OCI-LY7 (cell line): ENCODE data around the gene EI24. TPM values are rescaled to one million over a fixed set of nuclear protein-coding genes. Genes with fewer than 3 reads are reported as not detected.

ENCODE experiments used
- BruUV-seq: library from RNA; stranded (reverse); fragments of 400-500 nt; replicated peaks from 2 replicates; lab custom pipeline; 2021; lab: Mats Ljungman, UMichigan
- CTCF ChIA-PET: fragments of 300-600 bp; sonication (Branson Sonifier 250); formaldehyde crosslinking; loops from one replicate; lab custom pipeline; 2022; ENCODE audit warnings: antibody characterized with exemption; ENCODE audit not compliant: unreplicated experiment; lab: Charles Lee
- POLR2A ChIA-PET: fragments of 300-600 bp; sonication (Branson Sonifier 250); formaldehyde crosslinking; loops from one replicate; lab custom pipeline; 2022; ENCODE audit warnings: antibody characterized with exemption; lab: Charles Lee
- DNase-seq: peaks from one replicate; pipeline ENCODE4 v3.0.0-alpha.2; 2015; ENCODE audit warnings: low spot score
- H2AFZ ChIP-seq: fragments of 200-600 bp; sonication (generic), shearing (Covaris generic); 2 replicates; pipeline ENCODE4 v1.6.1; 2014; ENCODE audit warnings: mild to moderate bottlenecking, antibody characterized with exemption, low read length, moderate library complexity
- H3K27ac ChIP-seq: fragments of 200-600 bp; sonication (generic); 2 replicates; pipeline ENCODE4 v1.5.1; 2014; ENCODE audit warnings: mixed run types, low read depth, mild to moderate bottlenecking, moderate library complexity, low read length, inconsistent platforms; ENCODE audit not compliant: poor library complexity, severe bottlenecking
- H3K36me3 ChIP-seq: fragments of 200-600 bp; sonication (generic); 2 replicates; pipeline ENCODE4 v1.6.1; 2014; ENCODE audit warnings: mild to moderate bottlenecking, antibody characterized with exemption, low read length, moderate library complexity, mixed read lengths; ENCODE audit not compliant: insufficient read depth
- H3K4me1 ChIP-seq: fragments of 200-600 bp; sonication (generic); 2 replicates; pipeline ENCODE4 v1.5.1; 2014; ENCODE audit warnings: mild to moderate bottlenecking, low read length; ENCODE audit not compliant: insufficient read depth, poor library complexity, severe bottlenecking
- H3K4me2 ChIP-seq: fragments of 200-600 bp; sonication (generic); 2 replicates; pipeline ENCODE4 v1.6.1; 2014; ENCODE audit warnings: mild to moderate bottlenecking, low read length
- H3K4me3 ChIP-seq: fragments of 200-600 bp; sonication (generic); 2 replicates; pipeline ENCODE4 v1.5.1; 2014; ENCODE audit warnings: mild to moderate bottlenecking, low read depth, low read length; ENCODE audit not compliant: poor library complexity, severe bottlenecking
- H3K79me2 ChIP-seq: fragments of 200-600 bp; sonication (generic); 2 replicates; pipeline ENCODE4 v1.6.1; 2016; ENCODE audit warnings: low read depth, mild to moderate bottlenecking, low read length, moderate library complexity, mixed read lengths; ENCODE audit not compliant: insufficient read depth
- H3K9me2 ChIP-seq: fragments of 200-600 bp; sonication (generic); 2 replicates; pipeline ENCODE4 v1.6.1; 2016; ENCODE audit warnings: mild to moderate bottlenecking, low read length, mixed read lengths; ENCODE audit not compliant: insufficient read depth
- H3K9me3 ChIP-seq: fragments of 200-600 bp; sonication (generic); 2 replicates; pipeline ENCODE4 v1.6.1; 2014; ENCODE audit warnings: mild to moderate bottlenecking, mixed run types, low read length, mixed read lengths
- H4K20me1 ChIP-seq: fragments of 200-600 bp; sonication (generic); 2 replicates; pipeline ENCODE4 v1.6.1; 2014; ENCODE audit warnings: mild to moderate bottlenecking, antibody characterized with exemption, low read length, moderate library complexity, mixed read lengths; ENCODE audit not compliant: insufficient read depth
- EZH2phosphoT487 ChIP-seq: fragments of 200-600 bp; sonication (generic); IDR thresholded peaks from 2 replicates; pipeline ENCODE4 v1.6.1; 2018; ENCODE audit warnings: low read depth, borderline replicate concordance, mild to moderate bottlenecking, mixed run types, antibody characterized with exemption, low read length, moderate library complexity, mixed read lengths
- intact Hi-C: fragments of 100-400 bp; cut with micrococcal nuclease; formaldehyde crosslinking; loops from one replicate; pipeline ENCODE4 v1.10.0; 2022; ENCODE audit not compliant: unreplicated experiment
- total RNA-seq, 2 experiments: library from RNA; depleted of rRNA in 1 of 2; stranded (reverse); fragments of >200 nt in 1 of 2; shearing (Covaris generic) in 1 of 2; gene quantifications; 2 replicates each; pipeline ENCODE4 v1.2.3, GENCODE V29; 2014 to 2022
- TF ChIP-seq, protein P1 (sequence below): fragments of 200-600 bp; sonication (generic); conservative IDR thresholded peaks from 2 replicates; pipeline ENCODE4 v1.5.1; 2014; ENCODE audit warnings: mild to moderate bottlenecking, antibody characterized with exemption, low read length, moderate library complexity, mixed read lengths

Gene EI24
- total RNA-seq, 2 experiments from 2014 or later: 66.8 to 77.2 TPM

- Histone ChIP-seq H3K9me3 (peaks cover 11% of the 10 kb centered on the region; the same call in 1 of the 2 replicates), H3K4me3 (no peak overlapping the region), H3K4me2 (no peak overlapping the region), H3K9me2 (no peaks in the 10 kb centered on the region), H3K27ac (no peak overlapping the region), H3K4me1 (no peaks in the 10 kb centered on the region), H2AFZ (no peak overlapping the region), H3K36me3 (no peaks in the 10 kb centered on the region), H3K79me2 (no peaks in the 10 kb centered on the region), H4K20me1 (no peaks in the 10 kb centered on the region)
- DNase-seq: no peak
- no TSS peak for BruUV-seq
- intact Hi-C loops: no loop called here
- TF ChIP-seq, protein P1, sequence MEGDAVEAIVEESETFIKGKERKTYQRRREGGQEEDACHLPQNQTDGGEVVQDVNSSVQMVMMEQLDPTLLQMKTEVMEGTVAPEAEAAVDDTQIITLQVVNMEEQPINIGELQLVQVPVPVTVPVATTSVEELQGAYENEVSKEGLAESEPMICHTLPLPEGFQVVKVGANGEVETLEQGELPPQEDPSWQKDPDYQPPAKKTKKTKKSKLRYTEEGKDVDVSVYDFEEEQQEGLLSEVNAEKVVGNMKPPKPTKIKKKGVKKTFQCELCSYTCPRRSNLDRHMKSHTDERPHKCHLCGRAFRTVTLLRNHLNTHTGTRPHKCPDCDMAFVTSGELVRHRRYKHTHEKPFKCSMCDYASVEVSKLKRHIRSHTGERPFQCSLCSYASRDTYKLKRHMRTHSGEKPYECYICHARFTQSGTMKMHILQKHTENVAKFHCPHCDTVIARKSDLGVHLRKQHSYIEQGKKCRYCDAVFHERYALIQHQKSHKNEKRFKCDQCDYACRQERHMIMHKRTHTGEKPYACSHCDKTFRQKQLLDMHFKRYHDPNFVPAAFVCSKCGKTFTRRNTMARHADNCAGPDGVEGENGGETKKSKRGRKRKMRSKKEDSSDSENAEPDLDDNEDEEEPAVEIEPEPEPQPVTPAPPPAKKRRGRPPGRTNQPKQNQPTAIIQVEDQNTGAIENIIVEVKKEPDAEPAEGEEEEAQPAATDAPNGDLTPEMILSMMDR: no peak
- TF ChIP-seq EZH2phosphoT487: no peak
- CTCF ChIA-PET: no interaction called here
- POLR2A ChIA-PET: no interaction called here
Observed at GRCh38 chr11:125542709-125543108, 26.6 kb upstream of the EI24 start.

DNA sequence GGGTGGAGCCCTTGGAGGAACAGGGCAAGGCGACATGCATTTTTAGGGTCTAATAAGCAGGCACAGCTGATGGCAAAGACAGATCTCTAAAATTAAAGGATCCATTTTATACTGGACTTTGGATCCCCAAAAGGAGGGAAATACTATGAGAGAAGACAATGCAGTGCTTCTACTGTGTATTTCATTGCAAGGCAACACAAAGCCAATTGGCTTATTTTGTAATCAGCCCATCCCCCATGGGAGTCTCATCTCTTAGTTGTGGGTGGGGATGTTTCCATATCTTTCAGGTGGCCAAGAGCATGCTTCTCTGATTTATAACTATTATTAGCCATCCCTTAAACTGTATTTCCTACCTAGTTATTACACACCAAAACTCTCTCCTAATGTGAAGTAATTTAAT, 18.5 kb upstream of the EI24 start:
- BruUV-seq: no TSS peak
- Histone ChIP-seq H3K4me2 (no peak overlapping the region), H3K4me1 (no peaks in the 10 kb centered on the region), H3K4me3 (no peak overlapping the region), H4K20me1 (no peaks in the 10 kb centered on the region), H3K9me2 (no peaks in the 10 kb centered on the region), H3K36me3 (no peaks in the 10 kb centered on the region), H3K27ac (no peak overlapping the region), H3K9me3 (peaks cover 19% of the 10 kb centered on the region), H3K79me2 (no peaks in the 10 kb centered on the region), H2AFZ (no peak overlapping the region)
- ChIA-PET POLR2A (interaction anchor here (0.7 kb wide), 1 partner anchor 361 kb away, joined by 3 read pairs; no protein-coding TSS in a partner anchor), CTCF (no interaction called here)
- intact Hi-C loops: no loop called here
- DNase-seq: no peak
- no peak for TF ChIP-seq EZH2phosphoT487
- TF ChIP-seq, protein P1: no peak

DNA sequence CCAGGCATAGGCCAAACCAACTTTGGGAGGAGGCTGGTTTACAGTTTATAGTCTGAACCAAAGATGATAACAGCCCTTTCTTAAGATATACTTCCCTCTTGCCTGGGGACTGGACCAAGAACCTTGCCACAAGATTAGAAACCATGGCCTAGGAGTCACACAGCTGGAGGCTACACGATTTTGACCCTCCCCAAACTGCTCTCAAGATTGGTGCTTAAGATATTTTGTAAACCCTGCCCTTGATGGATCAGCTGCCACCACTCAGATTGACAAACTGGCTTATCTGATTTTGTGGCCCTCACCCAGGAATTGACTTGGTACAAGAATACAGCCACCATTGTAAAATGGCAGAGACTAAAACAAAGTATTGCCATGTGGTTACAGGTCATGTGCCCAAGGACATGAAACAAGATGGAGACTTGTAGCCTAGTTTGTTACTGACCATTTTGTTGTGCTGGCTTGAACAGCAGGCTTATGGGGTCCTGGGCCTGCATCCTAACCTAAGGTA, 17.4 kb upstream of the EI24 start:
- BruUV-seq: no TSS peak
- no peak overlapping the region for H3K27ac ChIP-seq
- H3K4me2 ChIP-seq: no peak overlapping the region
- H3K4me1 ChIP-seq: no peaks in the 10 kb centered on the region
- no peak overlapping the region for H2AFZ ChIP-seq
- no peaks in the 10 kb centered on the region for H3K36me3 ChIP-seq
- no peak overlapping the region for H3K4me3 ChIP-seq
- peaks cover 19% of the 10 kb centered on the region for H3K9me3 ChIP-seq
- no peak for DNase-seq
- no peaks in the 10 kb centered on the region for H4K20me1 ChIP-seq
- CTCF ChIA-PET: no interaction called here
- intact Hi-C loops: no loop called here
- no peaks in the 10 kb centered on the region for H3K9me2 ChIP-seq
- H3K79me2 ChIP-seq: no peaks in the 10 kb centered on the region
- POLR2A ChIA-PET: interaction anchor here (0.7 kb wide), 1 partner anchor 11 kb away, joined by 3 read pairs; no protein-coding TSS in a partner anchor
- no peak for TF ChIP-seq EZH2phosphoT487
- TF ChIP-seq, protein P1: no peak
